Measurements from ENCODE around the gene CLEC4M.
A peak's percentile ranks its signal among the peaks of the same experiment; 100 is the strongest.
"Not testable (repeated sequence)": the region's sequence is repeated elsewhere in the genome, so short reads cannot be mapped to it uniquely, and the experiment has no call there.

Gene CLEC4M

GRCh38 chr19:7742991-7743390 is 20.1 kb upstream of the CLEC4M start:
- DNase-seq: no peak

- DNase-seq: no peak
Measured at GRCh38 chr19:7743425-7743841, 19.6 kb upstream of the CLEC4M start.

GRCh38 chr19:7744199-7744786 is 18.8 kb upstream of the CLEC4M start:
- no peak for DNase-seq

GRCh38 chr19:7744871-7745650 is 18.0 kb upstream of the CLEC4M start:
- DNase-seq: no peak

GRCh38 chr19:7746306-7746705 is 16.7 kb upstream of the CLEC4M start:
- not testable (repeated sequence) for DNase-seq

- DNase-seq: no peak
Measured at GRCh38 chr19:7746903-7747884, 15.8 kb upstream of the CLEC4M start, which contains the start of gene CD209. CD209 (minus strand) TSS chr19:7747534; CDS start chr19:7747511, 23 bp downstream.

GRCh38 chr19:7748171-7748570 is 14.9 kb upstream of the CLEC4M start:
- DNase-seq: no peak

- DNase-seq: peak; percentile 75
Measured at GRCh38 chr19:7748756-7749155, 14.3 kb upstream of the CLEC4M start.

GRCh38 chr19:7751157-7751783 is 11.8 kb upstream of the CLEC4M start:
- no peak for DNase-seq

- no peak for DNase-seq
Measured at GRCh38 chr19:7756258-7756657, 6.8 kb upstream of the CLEC4M start.

GRCh38 chr19:7757358-7757757 is 5.7 kb upstream of the CLEC4M start:
- no peak for DNase-seq

- no peak for DNase-seq
Measured at GRCh38 chr19:7759156-7759555, 3.9 kb upstream of the CLEC4M start.

- DNase-seq: no peak
Measured at GRCh38 chr19:7763696-7764095, 653 bp downstream of the CLEC4M start.

GRCh38 chr19:7764157-7764556 is 1.1 kb downstream of the CLEC4M start:
- DNase-seq: not testable (repeated sequence)

- not testable (repeated sequence) for DNase-seq
Measured at GRCh38 chr19:7765043-7765442, 2.0 kb downstream of the CLEC4M start.

GRCh38 chr19:7766535-7766934 is 3.5 kb downstream of the CLEC4M start:
- DNase-seq: no peak

GRCh38 chr19:7767487-7767886 is 4.4 kb downstream of the CLEC4M start:
- DNase-seq: no peak

- no peak for DNase-seq
Measured at GRCh38 chr19:7769171-7769570, 6.1 kb downstream of the CLEC4M start.

GRCh38 chr19:7771072-7771471 is 8.0 kb downstream of the CLEC4M start:
- DNase-seq: no peak

GRCh38 chr19:7772752-7773291 is 9.8 kb downstream of the CLEC4M start:
- DNase-seq: peak; percentile 9

- no peak for DNase-seq
Measured at GRCh38 chr19:7773841-7774240, 10.8 kb downstream of the CLEC4M start.

- no peak for DNase-seq
Measured at GRCh38 chr19:7775761-7776160, 12.7 kb downstream of the CLEC4M start.

- DNase-seq: no peak
Measured at GRCh38 chr19:7778081-7778480, 15.0 kb downstream of the CLEC4M start.
